RWPE1 (cell line): ENCODE data around the gene CACTIN.

Experiments used
- CTCF ChIA-PET: fragments of 350-600 bp; sonication (Branson Sonifier 250); formaldehyde crosslinking; extraction: SDS; loops from one replicate; lab custom pipeline; 2021; lab: Yijun Ruan, JAX
- POLR2A ChIA-PET: fragments of 400-600 bp; formaldehyde crosslinking; extraction: SDS; loops from one replicate; lab custom pipeline; 2020; ENCODE audit warnings: antibody characterized with exemption; ENCODE audit not compliant: low non-redundant PET; lab: Yijun Ruan, JAX
- DNase-seq: peaks from one replicate; pipeline ENCODE4 v3.0.0; 2012; ENCODE audit warnings: low spot score
- H3K27ac ChIP-seq: fragments of 450-650 bp; 2 replicates; pipeline ENCODE4 v1.5.1; 2017
- TF ChIP-seq, protein P1 (sequence below): fragments of 450-650 bp; conservative IDR thresholded peaks from 2 replicates; pipeline ENCODE4 v1.5.1; 2017; ENCODE audit warnings: low read depth, mild to moderate bottlenecking

CACTIN gene

DNA sequence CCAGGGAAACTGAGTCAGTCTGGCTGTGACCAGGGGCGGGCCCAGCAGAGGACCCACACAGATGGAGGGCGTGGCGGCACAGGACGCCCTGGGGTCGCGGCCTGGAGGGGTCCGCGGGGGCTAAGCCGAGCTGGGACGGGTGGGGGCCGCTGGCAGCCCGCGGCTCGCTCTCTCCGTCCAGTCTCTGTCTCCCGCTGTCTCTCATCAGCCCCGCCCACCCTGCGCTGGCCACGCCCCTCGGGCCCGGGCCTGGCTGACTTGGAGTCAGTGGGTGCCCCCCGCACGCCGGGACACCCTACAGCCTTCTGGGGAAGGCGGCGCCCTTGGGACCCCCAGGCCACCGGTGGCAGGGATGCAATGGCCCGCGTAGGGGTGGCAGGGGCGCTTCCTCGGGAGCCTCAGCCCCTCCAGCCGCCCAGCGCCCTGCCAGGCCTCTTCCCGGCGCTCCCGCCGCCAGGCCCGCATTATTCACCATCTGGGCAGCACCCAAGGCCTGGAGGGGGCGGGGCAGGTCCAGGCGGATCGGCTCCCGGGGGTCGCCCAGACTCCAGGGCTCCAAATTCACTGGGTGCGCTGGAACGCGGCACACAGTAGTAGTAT is 19.8 kb downstream of the CACTIN start, which contains the start of gene TBXA2R:
Gene TBXA2R (minus strand): TSS at position 186 of the 600 bp plus-strand sequence. CDS start 6,241 bp downstream, outside the sequence.
- DNase-seq = no peak
- TF ChIP-seq, protein P1, sequence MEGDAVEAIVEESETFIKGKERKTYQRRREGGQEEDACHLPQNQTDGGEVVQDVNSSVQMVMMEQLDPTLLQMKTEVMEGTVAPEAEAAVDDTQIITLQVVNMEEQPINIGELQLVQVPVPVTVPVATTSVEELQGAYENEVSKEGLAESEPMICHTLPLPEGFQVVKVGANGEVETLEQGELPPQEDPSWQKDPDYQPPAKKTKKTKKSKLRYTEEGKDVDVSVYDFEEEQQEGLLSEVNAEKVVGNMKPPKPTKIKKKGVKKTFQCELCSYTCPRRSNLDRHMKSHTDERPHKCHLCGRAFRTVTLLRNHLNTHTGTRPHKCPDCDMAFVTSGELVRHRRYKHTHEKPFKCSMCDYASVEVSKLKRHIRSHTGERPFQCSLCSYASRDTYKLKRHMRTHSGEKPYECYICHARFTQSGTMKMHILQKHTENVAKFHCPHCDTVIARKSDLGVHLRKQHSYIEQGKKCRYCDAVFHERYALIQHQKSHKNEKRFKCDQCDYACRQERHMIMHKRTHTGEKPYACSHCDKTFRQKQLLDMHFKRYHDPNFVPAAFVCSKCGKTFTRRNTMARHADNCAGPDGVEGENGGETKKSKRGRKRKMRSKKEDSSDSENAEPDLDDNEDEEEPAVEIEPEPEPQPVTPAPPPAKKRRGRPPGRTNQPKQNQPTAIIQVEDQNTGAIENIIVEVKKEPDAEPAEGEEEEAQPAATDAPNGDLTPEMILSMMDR = no peak
- CTCF ChIA-PET = no interaction called here
- H3K27ac ChIP-seq = peak within 1 kb of the TSS; percentile 26; the same call in 1 of the 2 replicates
- POLR2A ChIA-PET = no interaction called here

DNA sequence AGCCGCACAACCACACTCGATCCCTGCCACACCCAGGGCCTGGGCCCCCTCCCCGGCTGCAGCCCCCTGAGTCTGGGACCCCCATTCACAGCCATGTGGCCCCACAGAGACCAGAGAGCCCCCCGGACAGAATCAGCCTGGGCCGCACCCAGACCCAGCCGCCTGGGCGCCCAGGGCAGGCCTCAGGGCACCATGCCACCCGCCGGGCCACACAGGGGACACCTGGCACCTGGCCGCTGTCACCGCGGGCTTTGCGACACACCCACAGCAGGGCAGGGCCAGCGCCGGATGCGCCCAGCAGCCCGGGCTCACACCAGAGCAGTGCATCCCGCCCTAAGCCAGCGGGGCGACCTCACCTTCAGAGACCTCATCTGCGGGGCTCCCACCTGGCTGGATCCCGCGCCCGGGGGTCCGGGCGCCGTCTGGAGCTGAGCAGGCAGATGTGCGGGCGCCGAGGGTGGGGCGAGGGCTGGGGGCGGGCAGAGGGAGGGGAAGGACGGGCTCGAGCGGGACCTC is 20.4 kb downstream of the CACTIN start:
- no peak for DNase-seq
- H3K27ac ChIP-seq = no peak overlapping the region; the same call in 1 of the 2 replicates
- CTCF ChIA-PET = no interaction called here
- POLR2A ChIA-PET = no interaction called here
- TF ChIP-seq, protein P1 = no peak

DNA sequence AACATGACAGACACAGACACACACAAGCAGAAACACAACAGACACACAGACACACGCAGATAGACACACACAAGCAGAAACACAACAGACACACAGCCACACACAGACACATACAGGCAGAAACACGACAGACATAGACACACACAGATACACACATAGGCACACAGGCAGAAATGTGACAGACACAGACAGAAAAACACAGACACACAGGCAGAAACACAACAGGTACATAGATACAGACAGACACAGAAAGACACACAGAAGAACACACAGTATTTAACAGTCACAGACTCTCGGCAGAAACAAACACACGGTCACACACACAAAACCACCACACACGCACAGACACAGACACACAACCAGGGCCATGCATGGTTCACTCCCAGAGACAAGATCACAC is 20.8 kb downstream of the CACTIN start:
- DNase-seq = no peak
- CTCF ChIA-PET = no interaction called here
- TF ChIP-seq, protein P1 = no peak
- POLR2A ChIA-PET = no interaction called here
- no peak overlapping the region for H3K27ac ChIP-seq

DNA sequence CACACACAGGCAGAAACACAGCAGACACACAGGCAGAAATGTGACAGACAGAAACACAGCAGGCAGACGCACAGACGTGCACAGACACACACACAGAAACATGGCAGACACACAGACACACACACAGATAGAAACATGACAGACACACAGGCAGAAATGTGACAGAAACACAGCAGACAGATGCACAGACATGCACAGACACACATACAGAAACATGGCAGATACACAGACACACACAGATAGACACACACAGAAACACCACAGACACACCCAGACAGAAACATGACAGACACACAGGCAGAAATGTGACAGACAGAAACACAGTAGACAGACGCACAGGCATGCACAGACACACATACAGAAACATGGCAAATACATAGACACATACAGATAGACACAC is 21.2 kb downstream of the CACTIN start:
- DNase-seq = no peak
- ChIA-PET CTCF (no interaction called here), POLR2A (no interaction called here)
- TF ChIP-seq, protein P1 = no peak
- no peak overlapping the region for H3K27ac ChIP-seq

DNA sequence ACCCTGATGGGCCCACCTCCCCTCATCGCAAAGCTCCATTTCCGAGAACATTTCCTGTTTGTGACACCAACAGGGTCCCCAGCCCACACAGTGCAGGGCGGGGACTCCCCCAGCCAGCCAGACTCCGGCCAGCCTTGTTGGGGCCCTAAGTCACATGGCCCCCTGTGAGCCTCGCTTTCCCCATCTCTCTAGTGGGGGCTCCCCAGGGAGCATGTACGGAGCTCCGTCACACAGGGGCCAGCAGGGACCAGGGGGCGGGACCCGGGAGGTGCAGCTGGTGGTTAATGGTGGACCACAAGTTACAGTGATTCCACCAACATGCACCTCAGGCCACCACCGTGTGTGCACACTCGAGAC is 21.6 kb downstream of the CACTIN start:
- ChIA-PET CTCF (no interaction called here), POLR2A (no interaction called here)
- H3K27ac ChIP-seq = no peak overlapping the region
- DNase-seq = no peak
- TF ChIP-seq, protein P1 = no peak

DNA sequence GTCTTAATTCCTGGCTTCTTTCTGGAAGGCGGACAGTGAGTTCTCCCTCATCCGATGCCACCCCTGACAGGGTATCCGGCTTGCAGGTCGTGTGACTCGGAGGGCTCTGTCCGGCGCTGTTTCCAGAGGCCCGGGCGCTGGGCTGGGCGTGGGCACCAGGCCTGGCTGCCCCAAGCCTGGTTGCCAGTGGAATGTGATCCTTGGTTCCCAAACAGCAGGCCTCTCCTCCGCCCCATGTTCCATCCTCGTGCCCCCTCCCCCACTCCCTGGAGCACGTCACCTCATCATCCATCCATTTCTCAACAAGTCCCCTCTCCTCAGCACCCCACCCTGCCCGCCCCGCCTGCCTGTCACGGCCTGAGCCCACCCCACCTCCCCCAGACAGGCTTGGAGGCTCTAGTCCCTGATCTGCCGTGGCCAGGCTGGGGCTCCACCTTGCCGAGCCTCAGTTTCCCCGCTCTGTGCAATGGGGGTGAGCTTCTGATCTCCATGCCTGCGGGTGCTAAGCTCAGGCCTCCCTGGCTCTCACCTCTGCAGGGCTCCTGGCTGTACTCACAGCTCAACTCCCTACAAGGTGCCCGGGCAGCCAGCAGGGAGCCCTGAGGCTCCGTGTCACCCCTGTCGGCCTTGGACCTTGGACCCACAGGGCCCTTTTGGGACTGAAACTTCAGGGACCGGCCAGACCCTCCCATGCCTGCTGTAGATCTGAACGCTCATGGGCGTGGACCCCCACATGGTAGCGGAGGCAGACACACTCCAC is 22.2 kb downstream of the CACTIN start:
- no peak for DNase-seq
- TF ChIP-seq, protein P1 = no peak
- POLR2A ChIA-PET = no interaction called here
- CTCF ChIA-PET = no interaction called here
- no peak overlapping the region for H3K27ac ChIP-seq
